Epithelial cell of esophagus (primary cell): Measurements from ENCODE around the gene MTHFD2.
"Not testable (repeated sequence)": the region's sequence is repeated elsewhere in the genome, so short reads cannot be mapped to it uniquely, and the experiment has no call there.

Experiments
- DNase-seq: peaks from one replicate; pipeline ENCODE4 v3.0.0; 2010; ENCODE audit warnings: low read depth
- H3K4me3 ChIP-seq: 2 replicates; pipeline ENCODE4 v1.5.1; 2011; ENCODE audit warnings: mild to moderate bottlenecking, low read length, control low read depth
- TF ChIP-seq, protein P1 (sequence below): IDR thresholded peaks from 2 replicates; pipeline ENCODE4 v1.5.1; 2011; ENCODE audit warnings: low read depth, mild to moderate bottlenecking, low read length, control low read depth, inconsistent platforms; ENCODE audit not compliant: insufficient read depth; ENCODE audit errors: missing control alignments

MTHFD2 gene

GRCh38 chr2:74204436-74204835 lies 6.0 kb downstream of the MTHFD2 start:
- no peak for DNase-seq
- no peak overlapping the region for H3K4me3 ChIP-seq
- TF ChIP-seq, protein P1, sequence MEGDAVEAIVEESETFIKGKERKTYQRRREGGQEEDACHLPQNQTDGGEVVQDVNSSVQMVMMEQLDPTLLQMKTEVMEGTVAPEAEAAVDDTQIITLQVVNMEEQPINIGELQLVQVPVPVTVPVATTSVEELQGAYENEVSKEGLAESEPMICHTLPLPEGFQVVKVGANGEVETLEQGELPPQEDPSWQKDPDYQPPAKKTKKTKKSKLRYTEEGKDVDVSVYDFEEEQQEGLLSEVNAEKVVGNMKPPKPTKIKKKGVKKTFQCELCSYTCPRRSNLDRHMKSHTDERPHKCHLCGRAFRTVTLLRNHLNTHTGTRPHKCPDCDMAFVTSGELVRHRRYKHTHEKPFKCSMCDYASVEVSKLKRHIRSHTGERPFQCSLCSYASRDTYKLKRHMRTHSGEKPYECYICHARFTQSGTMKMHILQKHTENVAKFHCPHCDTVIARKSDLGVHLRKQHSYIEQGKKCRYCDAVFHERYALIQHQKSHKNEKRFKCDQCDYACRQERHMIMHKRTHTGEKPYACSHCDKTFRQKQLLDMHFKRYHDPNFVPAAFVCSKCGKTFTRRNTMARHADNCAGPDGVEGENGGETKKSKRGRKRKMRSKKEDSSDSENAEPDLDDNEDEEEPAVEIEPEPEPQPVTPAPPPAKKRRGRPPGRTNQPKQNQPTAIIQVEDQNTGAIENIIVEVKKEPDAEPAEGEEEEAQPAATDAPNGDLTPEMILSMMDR = no peak

- TF ChIP-seq, protein P1 = no peak
- H3K4me3 ChIP-seq = no peak overlapping the region
- no peak for DNase-seq
Measured at GRCh38 chr2:74205113-74205512, 6.7 kb downstream of the MTHFD2 start.

- TF ChIP-seq, protein P1 = no peak
- no peak overlapping the region for H3K4me3 ChIP-seq
- DNase-seq = peak; percentile 76
Measured at GRCh38 chr2:74205596-74205995, 7.2 kb downstream of the MTHFD2 start.

- peak; percentile 62 for DNase-seq
- TF ChIP-seq, protein P1 = no peak
- H3K4me3 ChIP-seq = no peak overlapping the region
Measured at GRCh38 chr2:74206180-74206688, 7.8 kb downstream of the MTHFD2 start.

DNA sequence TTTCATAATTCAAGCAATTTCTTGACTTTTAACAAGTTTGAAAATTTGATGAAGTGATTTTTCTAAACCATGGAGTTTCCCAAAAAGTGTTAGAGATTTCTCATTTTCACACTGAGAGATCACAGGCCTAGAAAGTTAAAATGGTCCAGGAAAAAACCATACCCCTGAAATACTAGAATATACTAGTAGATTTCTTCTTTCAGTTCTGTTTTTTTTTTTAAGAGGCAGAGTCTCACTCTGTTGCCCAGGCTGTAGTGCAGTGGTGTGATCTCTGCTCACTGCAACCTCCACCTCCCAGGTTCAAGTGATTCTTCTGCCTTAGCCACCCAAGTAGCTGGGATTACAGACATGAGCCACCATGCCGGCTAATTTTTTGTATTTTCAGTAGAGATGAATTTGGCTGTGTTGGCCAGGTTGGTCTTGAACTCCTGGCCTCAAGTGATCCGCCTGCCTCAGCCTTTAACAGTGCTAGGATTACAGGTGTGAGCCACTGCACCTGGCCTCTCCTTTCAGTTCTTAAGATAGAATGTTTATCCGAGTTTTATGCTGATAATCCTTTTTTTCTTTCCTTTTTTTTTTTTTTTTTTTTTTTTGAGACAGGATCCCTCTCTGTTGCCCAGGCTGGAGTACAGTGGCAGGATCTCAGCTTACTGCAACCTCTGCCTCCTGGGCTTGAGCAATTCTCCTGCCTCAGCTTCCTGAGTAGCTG lies 14.4 kb downstream of the MTHFD2 start:
- no peak for DNase-seq
- no peak overlapping the region for H3K4me3 ChIP-seq
- TF ChIP-seq, protein P1 = no peak

DNA sequence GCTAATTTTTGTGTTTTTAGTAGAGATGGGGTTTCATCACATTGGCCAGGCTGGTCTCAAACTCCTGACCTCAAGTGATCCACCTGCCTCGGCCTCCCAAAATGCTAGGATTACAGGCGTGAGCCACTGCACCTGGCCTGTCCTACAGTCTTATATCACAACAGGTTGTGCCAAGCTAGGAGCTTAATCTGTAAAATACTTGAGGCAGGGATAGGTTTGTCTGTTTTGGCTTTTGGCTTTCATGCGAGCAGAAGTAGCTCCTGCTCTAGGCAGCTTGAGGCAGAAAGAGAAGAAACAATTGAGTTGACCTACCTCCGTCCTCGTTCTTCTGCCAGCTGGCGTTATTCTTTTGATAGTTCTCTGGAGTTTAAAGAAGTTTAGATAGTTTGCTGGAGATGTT lies 17.4 kb downstream of the MTHFD2 start:
- DNase-seq = not testable (repeated sequence)

DNA sequence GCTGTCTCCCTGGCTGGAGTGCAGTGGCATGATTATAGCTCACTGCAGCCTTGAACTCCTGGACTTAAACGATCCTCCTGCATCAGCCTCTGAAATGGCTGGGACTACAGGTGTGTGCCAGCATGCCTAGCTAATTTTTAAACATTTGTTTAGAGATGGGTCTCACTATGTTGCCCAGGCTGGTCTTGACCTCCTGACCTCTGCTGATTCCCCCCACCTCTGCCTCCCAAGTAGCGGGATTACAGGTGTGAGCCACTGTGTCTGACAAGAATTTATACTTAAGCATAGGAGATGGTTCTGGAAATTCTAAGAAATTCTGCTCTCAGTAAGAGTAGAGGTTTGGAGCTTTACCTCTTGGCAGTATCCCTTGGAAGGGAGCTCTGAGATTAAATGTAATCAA lies 18.2 kb downstream of the MTHFD2 start:
- H3K4me3 ChIP-seq = no peak overlapping the region
- TF ChIP-seq, protein P1 = no peak
- DNase-seq = no peak

More for the DNA sequence above, 17.4 kb downstream of the MTHFD2 start:
- not testable (repeated sequence) for H3K4me3 ChIP-seq
